GM12878 (cell line): ENCODE results near the gene ARHGEF33. TPM values are rescaled to one million over a fixed set of nuclear protein-coding genes. Genes with fewer than 3 reads are reported as not detected.

Experiments
- ATAC-seq: fragments of 200-7000 bp; cut with Tn5 transposase; 3 replicates; pipeline ENCODE4 v1.9.1; 2020; ENCODE audit warnings: mild to moderate bottlenecking, moderate library complexity
- BruUV-seq: library from RNA; stranded (reverse); fragments of 400-500 nt; replicated peaks from 2 replicates; lab custom pipeline; 2021; lab: Mats Ljungman, UMichigan
- CTCF ChIA-PET: fragments of 300-600 bp; sonication (Branson Sonifier 250); formaldehyde crosslinking; extraction: SDS; loops from one replicate; lab custom pipeline; 2021; ENCODE audit warnings: inconsistent platforms; lab: Yijun Ruan, JAX
- POLR2A ChIA-PET: fragments of 350-600 bp; formaldehyde crosslinking; extraction: SDS; loops from one replicate; lab custom pipeline; 2021; ENCODE audit warnings: inconsistent platforms; lab: Charles Lee
- RAD21 ChIA-PET: fragments of 300-600 bp; sonication (Branson Sonifier 250); formaldehyde crosslinking; loops from one replicate; lab custom pipeline; 2023; ENCODE audit warnings: antibody characterized with exemption; ENCODE audit not compliant: unreplicated experiment; lab: Charles Lee
- SMC1A ChIA-PET: fragments of 300-600 bp; sonication (Branson Sonifier 250); formaldehyde crosslinking; loops from one replicate; lab custom pipeline; 2023; ENCODE audit not compliant: unreplicated experiment, uncharacterized antibody; lab: Charles Lee
- DNase-seq: peaks from one replicate; pipeline ENCODE4 v3.0.0-alpha.2; 2011; ENCODE audit warnings: low read depth, low spot score
- FAIRE-seq: peaks from 3 replicates; lab custom pipeline; 2011; peaks lifted over from hg19 to GRCh38; lab: Jason Lieb, UNC
- H2AFZ ChIP-seq: 2 replicates; pipeline ENCODE4 v1.6.0; 2011; ENCODE audit warnings: low read depth, low read length, control low read depth; ENCODE audit not compliant: control insufficient read depth
- H3K27ac ChIP-seq: 2 replicates; pipeline ENCODE4 v1.5.1; 2011; ENCODE audit warnings: control low read depth; ENCODE audit not compliant: control insufficient read depth, insufficient read depth
- H3K27me3 ChIP-seq, 2 experiments: replicated peaks in 1 of 2; 2 replicates each; pipeline versions ENCODE4 v1.6.0 to v1.6.1; 2011; ENCODE audit warnings: low read length in 1 of 2; ENCODE audit not compliant: control insufficient read depth in 2 of 2, insufficient read depth in 2 of 2
- H3K36me3 ChIP-seq, 2 experiments: 2 replicates each; pipeline ENCODE4 v1.5.1; 2011; ENCODE audit warnings: low read length in 1 of 2; ENCODE audit not compliant: control insufficient read depth in 2 of 2, insufficient read depth in 2 of 2
- H3K4me1 ChIP-seq: 2 replicates; pipeline ENCODE4 v1.6.1; 2011; ENCODE audit warnings: mild to moderate bottlenecking, low read length, moderate library complexity, mixed read lengths; ENCODE audit not compliant: control insufficient read depth, insufficient read depth
- H3K4me2 ChIP-seq: 2 replicates; pipeline ENCODE4 v1.6.0; 2011; ENCODE audit warnings: control low read depth; ENCODE audit not compliant: control insufficient read depth, insufficient read depth
- H3K4me3 ChIP-seq: fragments of 200-600 bp; sonication (generic); 2 replicates; pipeline ENCODE4 v1.5.1; 2016
- H3K79me2 ChIP-seq: 2 replicates; pipeline ENCODE4 v1.6.0; 2011; ENCODE audit warnings: low read length; ENCODE audit not compliant: control insufficient read depth, insufficient read depth
- H3K9ac ChIP-seq: 2 replicates; pipeline ENCODE4 v1.8.0; 2011; ENCODE audit warnings: low read length, control low read depth, mixed read lengths; ENCODE audit not compliant: control insufficient read depth, insufficient read depth
- H3K9me3 ChIP-seq: replicated peaks from 3 replicates; pipeline ENCODE4 v1.5.1; 2011; ENCODE audit warnings: mild to moderate bottlenecking, low read length; ENCODE audit not compliant: control insufficient read depth, insufficient read depth
- H4K20me1 ChIP-seq: 2 replicates; pipeline ENCODE4 v1.6.0; 2011; ENCODE audit not compliant: control insufficient read depth, insufficient read depth
- BCL11A ChIP-seq: IDR thresholded peaks from 2 replicates; pipeline ENCODE4 v1.6.1; 2011; ENCODE audit warnings: low read depth, low read length
- BHLHE40 ChIP-seq, 2 experiments: fragments of 450-650 bp in 1 of 2; IDR thresholded peaks; 2 replicates each; pipeline ENCODE4 v1.6.1; 2011 to 2017; ENCODE audit warnings: low read depth in 2 of 2, borderline replicate concordance in 1 of 2, improper control_type of control experiment in 1 of 2, low read length in 1 of 2, mild to moderate bottlenecking in 1 of 2
- CEBPB ChIP-seq, 2 experiments: fragments of 150-350 bp in 1 of 2; IDR thresholded peaks; 2 replicates each; pipeline ENCODE4 v1.6.1; 2012 to 2014; ENCODE audit warnings: low read depth in 2 of 2, low read length in 2 of 2, borderline replicate concordance in 1 of 2, inconsistent platforms in 1 of 2
- EGR1 ChIP-seq, 2 experiments: IDR thresholded peaks; 1 replicate in 1 of 2; 2 replicates in 1 of 2; pipeline ENCODE4 v1.6.1; 2011 to 2012; ENCODE audit warnings: low read depth in 2 of 2, low read length in 2 of 2, borderline replicate concordance in 1 of 2, mild to moderate bottlenecking in 1 of 2, moderate library complexity in 1 of 2
- EZH2 ChIP-seq: IDR thresholded peaks from 2 replicates; pipeline ENCODE4 v1.6.1; 2012; ENCODE audit warnings: low read depth, mild to moderate bottlenecking, control low read depth, inconsistent platforms, low read length, borderline replicate concordance; ENCODE audit not compliant: control insufficient read depth
- HDAC6 ChIP-seq: fragments of 200-600 bp; sonication (generic); IDR thresholded peaks from one replicate; pipeline ENCODE4 v1.8.0; 2017; ENCODE audit warnings: antibody characterized with exemption; ENCODE audit not compliant: unreplicated experiment
- JUND ChIP-seq: IDR thresholded peaks from 2 replicates; pipeline ENCODE4 v1.6.1; 2012; ENCODE audit warnings: low read depth, mild to moderate bottlenecking, low read length, improper control_type of control experiment, moderate library complexity
- KLF5 ChIP-seq: fragments of 450-650 bp; IDR thresholded peaks from 2 replicates; pipeline ENCODE4 v1.6.1; 2014; ENCODE audit warnings: mild to moderate bottlenecking; ENCODE audit not compliant: partially characterized antibody
- MAX ChIP-seq: IDR thresholded peaks from 2 replicates; pipeline ENCODE4 v1.6.1; 2012; ENCODE audit warnings: low read depth, low read length, improper control_type of control experiment
- MTA3 ChIP-seq: IDR thresholded peaks from 2 replicates; pipeline ENCODE4 v1.6.1; 2012; ENCODE audit warnings: low read length, inconsistent platforms, borderline replicate concordance
- MXI1 ChIP-seq: fragments of 150-350 bp; IDR thresholded peaks from 2 replicates; pipeline ENCODE4 v1.6.1; 2011; ENCODE audit warnings: low read depth, mild to moderate bottlenecking, inconsistent platforms, low read length, improper control_type of control experiment
- NFYA ChIP-seq: IDR thresholded peaks from 2 replicates; pipeline ENCODE4 v1.6.1; 2011; ENCODE audit warnings: low read depth, mild to moderate bottlenecking, low read length, improper control_type of control experiment, borderline replicate concordance
- PKNOX1 ChIP-seq: fragments of 450-650 bp; IDR thresholded peaks from 2 replicates; pipeline ENCODE4 v1.6.1; 2016; ENCODE audit warnings: mild to moderate bottlenecking
- RCOR1 ChIP-seq: conservative IDR thresholded peaks from 2 replicates; pipeline ENCODE4 v1.6.1; 2012; ENCODE audit warnings: low read depth, low read length, improper control_type of control experiment
- REST ChIP-seq: IDR thresholded peaks from 2 replicates; pipeline ENCODE4 v1.6.1; 2012; ENCODE audit warnings: mild to moderate bottlenecking, low read depth, low read length
- SP1 ChIP-seq: IDR thresholded peaks from one replicate; pipeline ENCODE4 v1.6.1; 2011; ENCODE audit warnings: low read depth, low read length
- TAF1 ChIP-seq: IDR thresholded peaks from 2 replicates; pipeline ENCODE4 v1.6.1; 2011; ENCODE audit warnings: mild to moderate bottlenecking, low read depth, low read length, borderline replicate concordance
- TCF7 ChIP-seq: IDR thresholded peaks from 2 replicates; pipeline ENCODE4 v1.6.1; 2014; ENCODE audit warnings: antibody characterized with exemption, borderline replicate concordance
- WGBS: methylation state at CpG from one replicate; pipeline ENCODE4 v1.1.6; 2016; ENCODE audit warnings: low lambda C conversion rate; ENCODE audit not compliant: insufficient replicate concordance, insufficient coverage; ENCODE audit errors: missing lambda C conversion rate; 5-methylcytosine and 5-hydroxymethylcytosine counted together
- in situ Hi-C: fragments of 300-500 bp; cut with MboI; formaldehyde crosslinking; loops from 9 replicates; pipeline ENCODE4 v1.14.3; 2018; ENCODE audit warnings: mixed read lengths
- intact Hi-C: fragments of 100-400 bp; cut with micrococcal nuclease; formaldehyde crosslinking; loops from one replicate; pipeline ENCODE4 v1.14.2; 2022; ENCODE audit not compliant: unreplicated experiment
- polyA plus RNA-seq, 11 experiments: library from polyadenylated mRNA; depleted of rRNA in 4 of 11; unstranded in 6 of 11; stranded (reverse) in 5 of 11; fragments of >200 nt; fragmentation: Nextera tagmentation in 4 of 11; fragmentation: Illumina TruSeq in 1 of 11; extraction: Ambion mirVana in 4 of 11; extraction: Trizol in 1 of 11; gene quantifications; 1 replicate in 1 of 11; 2 replicates in 10 of 11; pipeline versions ENCODE4 v1.2.1 to v1.2.3, GENCODE V29; 2011 to 2016; ENCODE audit warnings: inconsistent platforms in 2 of 11, missing spikeins in 2 of 11, low read depth in 1 of 11
- total RNA-seq, 4 experiments: library from RNA; depleted of rRNA in 3 of 4; stranded (reverse); fragments of >200 nt in 3 of 4; fragmentation: Illumina TruSeq in 1 of 4; extraction: Trizol in 1 of 4; gene quantifications; 2 replicates each; pipeline versions ENCODE4 v1.2.1 to v1.2.3, GENCODE V29; 2013 to 2021

ARHGEF33 gene
- total and polyA plus RNA-seq, 10 of the 15 experiments (the other 5 are each of a cell fraction or from before 2014, with no cell fraction given): 0.01 to 0.08 (median 0.05) TPM; not detected in 4

- TF ChIP-seq EGR1 (IDR thresholded peaks at IDR 0.05; ENCODE audit: borderline replicate concordance in 1 of 2, low read depth in 2 of 2, low read length in 2 of 2): no peak
- TF ChIP-seq BCL11A: no peak
- TF ChIP-seq MAX: no peak
- TF ChIP-seq KLF5: no peak
- TF ChIP-seq JUND: no peak
- TF ChIP-seq MXI1: no peak
- TF ChIP-seq, all 136 proteins: peak for 0
Measured at GRCh38 chr2:38957972-38958371, 68.3 kb downstream of the ARHGEF33 start (continued).

- ChIA-PET POLR2A (no interaction called here), CTCF (no interaction called here), SMC1A (no interaction called here), RAD21 (no interaction called here)
- Histone ChIP-seq H3K4me1 (no peaks in the 10 kb centered on the region), H3K4me2 (no peak overlapping the region), H3K9me3 (no peaks in the 10 kb centered on the region; the same call in 2 of the 3 replicates), H3K9ac (no peak overlapping the region), H3K79me2 (no peaks in the 10 kb centered on the region), H3K4me3 (no peak overlapping the region), H4K20me1 (no peaks in the 10 kb centered on the region), H3K36me3 (no peaks in the 10 kb centered on the region), H2AFZ (no peak overlapping the region), H3K27ac (no peak overlapping the region), H3K27me3 (peaks cover 1 to 4% of the 10 kb centered on the region in 2 experiments; a peak in 2 of 4 replicates)
- TF ChIP-seq RCOR1: no peak
- TF ChIP-seq HDAC6: no peak
- TF ChIP-seq MTA3: no peak
- no peak for TF ChIP-seq TCF7
- TF ChIP-seq NFYA: no peak
- TF ChIP-seq TAF1: no peak
- TF ChIP-seq BHLHE40 (IDR thresholded peaks at IDR 0.05; ENCODE audit: borderline replicate concordance in 1 of 2, low read depth in 2 of 2, low read length in 1 of 2): no peak
- no peak for TF ChIP-seq EZH2
- no peak for TF ChIP-seq SP1
- TF ChIP-seq CEBPB (IDR thresholded peaks at IDR 0.05; ENCODE audit: borderline replicate concordance in 1 of 2, low read depth in 2 of 2, low read length in 2 of 2): no peak
- no peak for TF ChIP-seq REST
- TF ChIP-seq PKNOX1: no peak
- no TSS peak for BruUV-seq
- FAIRE-seq (no peak), DNase-seq (no peak), ATAC-seq (no peak)
- intact Hi-C loops: no loop called here
- WGBS: 96% methylated on average over 24 of the region's 24 CpGs
- in situ Hi-C loops: no loop called here
Measured at GRCh38 chr2:38959466-38959865, 69.8 kb downstream of the ARHGEF33 start.
